ENCODE data around the gene CLCA2.

The CLCA2 gene

GRCh38 chr1:86423873-86424272, at the start of gene CLCA2:
Gene CLCA2 (plus strand): TSS chr1:86424171. CDS start chr1:86424248, 77 bp downstream.
- no peak for DNase-seq

GRCh38 chr1:86375688-86376087, 48.3 kb upstream of the CLCA2 start:
- no peak for DNase-seq

- no peak for DNase-seq
These were observed 46.6 kb upstream of the CLCA2 start for GRCh38 chr1:86377341-86377740.

GRCh38 chr1:86378813-86379212, 45.2 kb upstream of the CLCA2 start:
- DNase-seq: no peak

GRCh38 chr1:86380257-86380861, 43.6 kb upstream of the CLCA2 start:
- peak; percentile 65 for DNase-seq

- DNase-seq: no peak
These were observed 42.7 kb upstream of the CLCA2 start for GRCh38 chr1:86381223-86381622.

GRCh38 chr1:86382878-86383277, 41.1 kb upstream of the CLCA2 start:
- no peak for DNase-seq

GRCh38 chr1:86387916-86388627, 35.9 kb upstream of the CLCA2 start:
- DNase-seq: no peak

GRCh38 chr1:86388777-86389176, 35.2 kb upstream of the CLCA2 start:
- DNase-seq: no peak

- no peak for DNase-seq
These were observed 34.7 kb upstream of the CLCA2 start for GRCh38 chr1:86389307-86389706.

- DNase-seq: no peak
These were observed 29.6 kb upstream of the CLCA2 start for GRCh38 chr1:86394416-86394815.

- peak; percentile 66 for DNase-seq
These were observed 28.0 kb upstream of the CLCA2 start, which contains the start of gene ODF2L for GRCh38 chr1:86395751-86396497. Gene ODF2L (minus strand): TSS chr1:86396323. CDS start chr1:86387027, 9,296 bp downstream.

- DNase-seq: no peak
These were observed 27.5 kb upstream of the CLCA2 start for GRCh38 chr1:86396498-86396890.

- DNase-seq: no peak
These were observed 14.5 kb upstream of the CLCA2 start for GRCh38 chr1:86409416-86410021.

- no peak for DNase-seq
These were observed 13.1 kb upstream of the CLCA2 start for GRCh38 chr1:86410879-86411278.

GRCh38 chr1:86416343-86416742, 7.6 kb upstream of the CLCA2 start:
- no peak for DNase-seq

- no peak for DNase-seq
These were observed 4.6 kb upstream of the CLCA2 start for GRCh38 chr1:86419277-86419903.

GRCh38 chr1:86421601-86422280, 2.2 kb upstream of the CLCA2 start:
- no peak for DNase-seq

GRCh38 chr1:86423473-86423872, 498 bp upstream of the CLCA2 start:
- no peak for DNase-seq

- DNase-seq: no peak
These were observed 5.3 kb downstream of the CLCA2 start for GRCh38 chr1:86429122-86429725.

- no peak for DNase-seq
These were observed 5.9 kb downstream of the CLCA2 start for GRCh38 chr1:86429835-86430234.

- DNase-seq: no peak
These were observed 6.4 kb downstream of the CLCA2 start for GRCh38 chr1:86430376-86430775.
